H1 (cell line): ENCODE measurements around the gene DNAJC6. TPM values are rescaled to one million over a fixed set of nuclear protein-coding genes. Genes with fewer than 3 reads are reported as not detected.

Experiments used
- RFX5 ChIP-seq: IDR thresholded peaks from 2 replicates; pipeline ENCODE4 v1.6.1; 2011; ENCODE audit warnings: low read depth, low read length, improper control_type of control experiment, borderline replicate concordance
- SP1 ChIP-seq: IDR thresholded peaks from 2 replicates; pipeline ENCODE4 v1.6.1; 2011; ENCODE audit warnings: low read depth, low read length
- polyA plus RNA-seq, 7 experiments: library from polyadenylated mRNA; depleted of rRNA in 3 of 7; stranded (reverse) in 5 of 7; unstranded in 2 of 7; fragments of >200 nt in 5 of 7; fragments of 200-250 nt in 2 of 7; gene quantifications; 1 replicate in 5 of 7; 2 replicates in 1 of 7; 4 replicates in 1 of 7; pipeline versions ENCODE4 v1.2.1 to v1.2.3, GENCODE V29; 2011 to 2013; ENCODE audit warnings: missing spikeins in 2 of 7, mixed read lengths in 2 of 7
- total RNA-seq: library from RNA; stranded (reverse); fragmentation: NEBNext Ultra II Directional; extraction: Animal tissue kit (Norgen Biotek cat#: 25700); gene quantifications from 2 replicates; pipeline ENCODE4 v1.2.1, GENCODE V29; 2021
- TF ChIP-seq, protein P1 (sequence below), 3 experiments: IDR thresholded peaks; 1 replicate in 2 of 3; 2 replicates in 1 of 3; pipeline versions ENCODE4 v1.5.1 to v1.6.1; 2011; ENCODE audit warnings: low read length in 3 of 3, mild to moderate bottlenecking in 3 of 3, inconsistent platforms in 2 of 3, low read depth in 1 of 3, moderate library complexity in 1 of 3; ENCODE audit not compliant: insufficient read depth in 1 of 3; ENCODE audit errors: control extremely low read depth in 1 of 3

DNAJC6 gene
- total and polyA plus RNA-seq, 2 of the 8 experiments (the other 6 are each of a cell fraction or from before 2014, with no cell fraction given): 1.6 to 3.0 TPM

DNA sequence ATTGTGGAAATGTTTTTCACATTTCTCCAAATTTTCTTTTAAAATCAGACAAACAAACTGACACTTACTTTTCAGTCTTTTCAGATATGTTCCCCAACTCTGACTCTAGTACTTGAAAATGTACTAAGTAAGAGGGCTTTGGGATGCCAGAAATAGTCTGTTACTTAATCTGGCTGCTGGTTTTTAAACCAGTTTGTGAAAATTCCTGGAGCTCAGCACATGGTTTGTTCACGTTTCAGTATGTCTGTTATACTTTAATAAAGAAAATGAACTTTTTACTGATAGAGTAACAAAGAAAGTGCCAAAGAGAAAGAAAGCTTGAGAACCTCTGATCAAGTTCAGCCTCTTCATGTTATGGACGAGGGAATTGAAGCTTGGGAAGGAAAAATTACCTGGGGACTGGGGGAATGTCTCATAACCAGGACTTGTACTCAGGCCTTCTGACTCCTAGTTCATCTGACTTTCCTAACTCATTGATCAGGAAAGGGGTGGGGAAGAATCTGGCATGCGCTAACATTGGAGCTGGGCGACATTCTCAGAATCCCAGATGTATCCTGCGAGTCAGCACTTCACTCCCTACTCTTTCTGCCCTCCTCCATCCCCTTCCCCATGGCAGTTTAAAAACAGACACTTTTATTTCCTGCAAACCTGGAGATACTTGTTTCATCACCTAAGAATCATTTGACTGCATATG lies 30.8 kb upstream of the DNAJC6 start (continued):
- TF ChIP-seq SP1: no peak
- no peak for TF ChIP-seq RFX5
- TF ChIP-seq, protein P1, sequence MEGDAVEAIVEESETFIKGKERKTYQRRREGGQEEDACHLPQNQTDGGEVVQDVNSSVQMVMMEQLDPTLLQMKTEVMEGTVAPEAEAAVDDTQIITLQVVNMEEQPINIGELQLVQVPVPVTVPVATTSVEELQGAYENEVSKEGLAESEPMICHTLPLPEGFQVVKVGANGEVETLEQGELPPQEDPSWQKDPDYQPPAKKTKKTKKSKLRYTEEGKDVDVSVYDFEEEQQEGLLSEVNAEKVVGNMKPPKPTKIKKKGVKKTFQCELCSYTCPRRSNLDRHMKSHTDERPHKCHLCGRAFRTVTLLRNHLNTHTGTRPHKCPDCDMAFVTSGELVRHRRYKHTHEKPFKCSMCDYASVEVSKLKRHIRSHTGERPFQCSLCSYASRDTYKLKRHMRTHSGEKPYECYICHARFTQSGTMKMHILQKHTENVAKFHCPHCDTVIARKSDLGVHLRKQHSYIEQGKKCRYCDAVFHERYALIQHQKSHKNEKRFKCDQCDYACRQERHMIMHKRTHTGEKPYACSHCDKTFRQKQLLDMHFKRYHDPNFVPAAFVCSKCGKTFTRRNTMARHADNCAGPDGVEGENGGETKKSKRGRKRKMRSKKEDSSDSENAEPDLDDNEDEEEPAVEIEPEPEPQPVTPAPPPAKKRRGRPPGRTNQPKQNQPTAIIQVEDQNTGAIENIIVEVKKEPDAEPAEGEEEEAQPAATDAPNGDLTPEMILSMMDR (IDR thresholded peaks at IDR 0.05; ENCODE audit: control extremely low read depth in 1 of 3, insufficient read depth in 1 of 3, low read depth in 1 of 3, low read length in 3 of 3): no peak
